SJSA1 (cell line): ENCODE measurements around the gene TTYH3. TPM values are rescaled to one million over a fixed set of nuclear protein-coding genes. Genes with fewer than 3 reads are reported as not detected.

ENCODE experiments used
- DNase-seq, 2 experiments: peaks; one replicate each; pipeline ENCODE4 v3.0.0-alpha.2; 2015 to 2020; ENCODE audit warnings: low spot score in 2 of 2, low read depth in 1 of 2
- H3K27ac ChIP-seq: fragments of 250-450 bp; sonication (Bioruptor Pico); 2 replicates; pipeline ENCODE4 v1.5.1; 2020; ENCODE audit warnings: mild to moderate bottlenecking, moderate library complexity
- H3K27me3 ChIP-seq: fragments of 250-450 bp; sonication (Bioruptor Pico); replicated peaks from 2 replicates; pipeline ENCODE4 v1.5.1; 2020; ENCODE audit warnings: mild to moderate bottlenecking, moderate library complexity
- H3K36me3 ChIP-seq: fragments of 250-450 bp; sonication (Bioruptor Pico); 2 replicates; pipeline ENCODE4 v1.5.1; 2020; ENCODE audit warnings: mild to moderate bottlenecking
- H3K4me1 ChIP-seq: fragments of 250-450 bp; sonication (Bioruptor Pico); replicated peaks from 2 replicates; pipeline ENCODE4 v1.6.1; 2021; ENCODE audit warnings: mild to moderate bottlenecking
- H3K4me3 ChIP-seq: fragments of 250-450 bp; sonication (Bioruptor Pico); 2 replicates; pipeline ENCODE4 v1.5.1; 2020; ENCODE audit warnings: mild to moderate bottlenecking
- H3K9me3 ChIP-seq: fragments of 250-450 bp; sonication (Bioruptor Pico); replicated peaks from 2 replicates; pipeline ENCODE4 v1.5.1; 2020; ENCODE audit warnings: mild to moderate bottlenecking
- total RNA-seq: library from RNA; depleted of rRNA; stranded (reverse); fragments of >200 nt; shearing (Covaris generic); gene quantifications from 2 replicates; pipeline ENCODE4 v1.2.3, GENCODE V29; 2014

TTYH3 gene
- total RNA-seq, 1 experiment from 2014 or later = 24.3 TPM

DNA sequence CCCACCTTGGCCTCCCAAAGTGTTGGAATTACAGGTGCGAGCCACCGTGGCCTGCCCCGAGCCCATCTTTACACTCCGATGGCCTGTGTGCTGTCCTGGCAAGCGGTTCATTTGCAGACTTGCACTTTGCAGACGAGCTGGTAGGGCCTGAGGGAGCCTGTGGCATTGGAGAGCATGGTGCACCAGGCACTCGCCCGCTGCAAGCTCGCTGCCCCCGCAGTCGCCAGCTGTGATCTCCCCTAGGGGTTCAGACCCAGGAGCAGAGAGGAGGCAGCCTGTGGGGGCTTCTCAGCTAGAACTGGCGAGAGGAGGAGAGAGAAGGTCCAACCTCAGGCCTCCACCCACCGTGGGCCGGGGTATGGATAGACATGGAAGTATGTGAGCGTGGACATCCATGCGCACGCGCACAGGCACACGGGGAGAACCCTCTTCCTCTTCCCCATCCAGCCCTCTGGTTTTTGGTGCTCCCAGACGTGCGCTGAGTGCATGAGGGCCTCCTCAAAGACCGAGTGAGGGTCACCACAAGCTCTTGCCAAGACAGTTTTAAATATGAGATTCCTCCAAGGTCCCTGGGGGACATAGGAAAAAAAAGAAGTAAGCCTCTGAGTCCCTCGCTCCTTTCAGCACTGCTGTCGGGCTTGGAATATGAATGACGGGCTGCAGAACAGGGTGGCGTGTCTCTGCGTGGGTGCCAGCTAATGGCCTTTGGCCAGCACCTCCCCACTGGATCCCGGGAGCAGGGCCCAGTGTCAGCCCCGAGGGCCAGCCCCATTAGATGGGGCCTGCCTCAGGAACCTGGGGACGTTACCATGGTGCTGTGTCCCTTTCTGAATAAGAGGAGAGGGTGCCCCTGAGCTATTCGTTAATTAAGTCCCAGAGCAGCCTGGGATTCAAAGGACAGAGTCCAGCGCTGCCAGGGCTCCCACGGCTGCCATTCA, 15.1 kb upstream of the TTYH3 start:
- H3K4me3 ChIP-seq = no peak overlapping the region
- H3K27ac ChIP-seq = no peak overlapping the region
- H3K27me3 ChIP-seq = no peaks in the 10 kb centered on the region
- H3K4me1 ChIP-seq = peaks cover 20% of the 10 kb centered on the region
- DNase-seq = no peak
- H3K9me3 ChIP-seq = no peaks in the 10 kb centered on the region
- no peaks in the 10 kb centered on the region for H3K36me3 ChIP-seq

DNA sequence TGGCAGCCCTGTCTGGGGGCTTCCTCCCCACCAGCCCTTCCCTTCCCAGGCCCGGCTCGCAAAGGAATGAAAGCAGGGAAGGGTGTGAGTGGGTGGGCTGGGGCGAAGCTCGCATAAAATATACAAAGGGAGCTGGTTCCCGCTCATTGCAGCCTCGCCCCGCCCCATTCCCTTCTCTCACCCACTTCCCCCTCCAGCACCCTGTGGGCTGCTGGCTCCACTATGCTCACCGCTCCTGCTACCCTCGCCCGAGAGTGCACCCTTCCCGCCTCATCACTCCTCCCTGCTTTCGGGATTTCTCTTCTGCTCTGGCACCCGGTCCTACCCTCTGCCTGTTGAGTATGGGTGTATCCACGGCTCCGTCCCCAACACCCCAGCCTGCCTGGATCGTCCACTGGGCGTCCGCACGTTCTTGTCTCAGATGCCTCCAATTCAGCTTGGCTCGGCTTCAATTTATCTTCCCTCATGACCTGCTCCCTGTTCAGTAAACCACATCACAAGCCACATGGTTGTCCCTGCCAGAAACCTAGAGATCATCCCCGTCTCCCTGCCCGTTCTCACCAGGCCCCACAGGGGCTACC, 14.4 kb upstream of the TTYH3 start:
- no peak for DNase-seq
- no peak overlapping the region for H3K4me3 ChIP-seq

DNA sequence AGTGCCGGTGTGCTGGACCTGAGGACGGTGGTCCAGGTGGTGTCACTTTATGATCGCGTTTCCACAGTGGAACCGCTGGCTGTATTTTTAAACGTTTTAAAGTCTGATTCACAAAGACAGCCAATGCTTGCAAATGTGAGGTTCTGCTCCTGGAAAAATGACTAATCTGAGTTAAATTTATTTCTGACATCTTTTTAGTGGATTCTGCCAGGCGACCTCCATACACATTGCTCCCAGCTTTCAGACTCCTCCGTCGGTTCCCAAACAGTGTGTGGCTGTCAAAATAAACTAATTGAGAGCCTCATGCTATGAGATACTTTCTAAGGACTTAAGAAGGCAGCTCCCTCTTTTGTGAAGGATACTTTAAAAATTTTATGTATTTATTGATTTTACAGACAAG, 12.7 kb upstream of the TTYH3 start:
- DNase-seq = no peak
- H3K4me3 ChIP-seq = no peak overlapping the region
- H3K36me3 ChIP-seq = no peaks in the 10 kb centered on the region
- peaks cover 24% of the 10 kb centered on the region for H3K4me1 ChIP-seq
- H3K27me3 ChIP-seq = no peaks in the 10 kb centered on the region
- no peak overlapping the region for H3K27ac ChIP-seq
- no peaks in the 10 kb centered on the region for H3K9me3 ChIP-seq

More for the DNA sequence above, 14.4 kb upstream of the TTYH3 start:
- Histone ChIP-seq H3K4me1 (peaks cover 24% of the 10 kb centered on the region), H3K36me3 (no peaks in the 10 kb centered on the region), H3K27me3 (no peaks in the 10 kb centered on the region), H3K9me3 (no peaks in the 10 kb centered on the region), H3K27ac (no peak overlapping the region)

DNA sequence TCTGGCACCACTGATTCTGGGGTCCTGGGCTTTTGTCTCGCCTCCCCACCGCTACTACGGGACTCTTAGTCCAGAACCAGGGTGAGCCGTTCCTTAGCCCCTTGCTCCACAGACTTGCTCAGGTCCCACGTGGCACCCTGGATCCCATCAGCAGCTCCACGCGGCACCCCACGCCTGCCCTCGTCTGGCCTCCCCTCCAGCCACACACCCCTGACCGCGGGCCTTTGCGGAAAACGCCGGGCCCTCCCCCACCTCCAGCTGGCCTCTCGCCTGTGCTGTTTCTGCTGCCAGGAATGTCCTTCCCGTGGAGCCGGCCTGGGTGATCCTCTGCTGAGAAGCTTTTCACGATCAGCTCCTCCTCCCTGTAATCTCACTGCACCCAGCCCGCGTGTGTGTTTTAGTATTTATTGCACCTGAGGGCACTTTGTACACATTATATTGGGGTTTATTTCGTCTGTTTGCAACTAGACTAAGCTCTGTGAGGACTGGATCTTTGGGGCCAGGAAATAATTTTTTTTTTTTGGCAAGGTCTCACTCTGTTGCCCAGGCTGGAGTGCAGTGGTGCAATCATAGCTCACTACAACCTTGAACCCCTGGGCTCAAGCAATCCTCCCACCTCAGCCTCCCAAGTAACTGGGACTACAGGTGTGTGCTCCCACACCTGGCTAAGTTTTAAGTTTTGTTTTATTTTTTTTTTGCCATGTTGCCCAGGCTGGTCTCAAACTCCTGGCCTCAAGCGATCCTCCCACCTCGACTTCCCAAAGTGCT, 10.5 kb upstream of the TTYH3 start:
- no peak overlapping the region for H3K4me3 ChIP-seq
- H3K27ac ChIP-seq = no peak overlapping the region
- DNase-seq = peak in 1 of 2 experiments; percentile 35
- H3K27me3 ChIP-seq = no peaks in the 10 kb centered on the region
- H3K36me3 ChIP-seq = no peaks in the 10 kb centered on the region
- H3K9me3 ChIP-seq = no peaks in the 10 kb centered on the region
- peaks cover 36% of the 10 kb centered on the region for H3K4me1 ChIP-seq

DNA sequence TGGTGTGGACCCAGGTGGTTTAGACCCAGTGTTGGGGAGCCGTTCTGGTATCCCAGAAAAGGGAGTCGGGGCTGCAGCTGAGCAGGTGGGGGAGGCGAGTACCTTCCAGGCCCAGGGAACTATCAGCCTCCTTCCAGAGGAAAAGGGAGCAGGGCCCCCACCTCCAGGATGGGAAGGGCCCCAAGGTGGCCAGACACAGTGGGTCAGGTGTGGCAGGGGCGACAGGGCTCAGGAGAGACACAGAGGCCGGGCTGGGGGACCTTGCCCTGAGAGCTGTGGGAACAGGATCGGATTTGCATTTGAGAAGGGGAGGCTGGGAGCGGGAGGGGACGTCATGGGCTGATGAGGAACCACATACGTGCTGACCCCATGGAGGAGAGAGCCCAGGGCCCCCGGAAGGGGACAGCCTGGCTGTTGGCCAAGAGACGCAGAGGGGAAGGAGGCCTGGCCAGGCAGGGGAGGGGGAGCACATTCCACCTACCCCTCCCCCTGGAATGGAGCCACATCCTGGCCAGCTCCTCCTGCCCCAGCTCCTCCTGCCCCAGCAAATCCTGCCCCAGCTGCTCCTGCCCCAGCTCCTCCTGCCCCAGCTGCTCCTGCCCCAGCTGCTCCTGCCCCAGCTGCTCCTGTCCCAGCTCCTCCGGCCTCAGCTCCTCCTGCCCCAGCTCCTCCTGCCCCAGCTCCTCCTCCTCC, 9.7 kb upstream of the TTYH3 start:
- H3K27ac ChIP-seq = no peak overlapping the region
- no peak overlapping the region for H3K4me3 ChIP-seq
- H3K9me3 ChIP-seq = no peaks in the 10 kb centered on the region
- DNase-seq = no peak
- no peaks in the 10 kb centered on the region for H3K36me3 ChIP-seq
- H3K4me1 ChIP-seq = peaks cover 44% of the 10 kb centered on the region
- no peaks in the 10 kb centered on the region for H3K27me3 ChIP-seq

DNA sequence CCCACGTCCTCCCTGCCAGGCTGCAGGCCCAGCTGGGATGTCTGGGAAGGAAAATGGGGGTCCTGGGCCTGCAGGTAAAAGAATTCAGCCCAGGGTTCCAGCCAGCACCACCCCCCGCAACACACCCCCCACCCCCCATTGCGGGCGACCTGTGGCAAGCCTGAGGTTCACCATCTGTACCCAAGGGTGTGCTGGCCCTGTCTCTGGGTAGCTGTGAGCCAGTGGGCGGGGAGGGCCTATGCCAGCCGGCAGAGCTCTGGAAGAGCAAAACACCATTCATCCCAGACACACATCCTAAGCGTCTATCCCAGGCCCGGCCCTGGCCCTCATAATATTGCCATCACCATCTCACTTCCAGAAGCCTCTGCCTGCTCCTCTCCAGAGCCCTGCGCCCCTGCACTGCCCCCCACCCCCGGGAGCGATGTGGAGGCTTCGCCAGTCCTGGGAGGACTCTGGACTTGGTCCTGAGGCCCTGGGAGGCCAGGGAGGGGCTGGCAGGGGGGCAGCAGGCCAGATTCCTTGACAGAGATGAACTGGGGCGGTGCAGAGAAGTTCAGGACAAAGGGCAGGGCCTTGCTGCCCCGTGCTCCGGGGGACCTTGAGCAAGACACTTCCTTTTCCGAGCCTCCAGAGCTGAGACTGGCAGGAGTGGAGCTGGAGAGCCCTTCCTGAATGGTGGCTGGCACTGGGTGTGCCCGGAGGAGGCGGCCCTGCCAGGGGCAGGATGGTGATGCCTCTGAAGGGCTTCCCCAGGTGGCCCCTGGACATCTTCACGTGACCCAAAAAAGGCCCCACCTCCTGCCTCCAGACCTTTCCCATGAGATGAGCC, 8.7 kb upstream of the TTYH3 start:
- H3K36me3 ChIP-seq = no peaks in the 10 kb centered on the region
- no peak overlapping the region for H3K27ac ChIP-seq
- no peak for DNase-seq
- H3K4me1 ChIP-seq = peaks cover 44% of the 10 kb centered on the region
- no peaks in the 10 kb centered on the region for H3K27me3 ChIP-seq
- H3K9me3 ChIP-seq = no peaks in the 10 kb centered on the region
- H3K4me3 ChIP-seq = no peak overlapping the region

DNA sequence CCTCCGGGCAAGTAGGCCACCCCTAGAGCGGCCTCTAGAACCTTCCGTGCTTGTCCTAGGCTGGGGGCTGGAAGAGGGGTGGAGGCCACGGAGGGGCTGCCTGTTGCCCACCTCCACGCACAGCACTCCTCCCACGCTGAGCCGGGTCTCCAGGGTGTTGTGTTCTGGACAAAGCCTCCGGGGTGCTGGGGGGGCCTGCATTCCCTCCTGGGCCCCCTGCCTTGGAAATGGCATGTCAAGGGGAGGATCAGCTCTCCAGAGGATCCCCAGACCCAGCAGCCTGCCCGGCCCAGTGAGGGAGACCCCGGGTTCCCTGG, 8.1 kb upstream of the TTYH3 start:
- Histone ChIP-seq H3K9me3 (no peaks in the 10 kb centered on the region), H3K36me3 (no peaks in the 10 kb centered on the region), H3K4me1 (peaks cover 41% of the 10 kb centered on the region), H3K27ac (no peak overlapping the region), H3K27me3 (no peaks in the 10 kb centered on the region), H3K4me3 (no peak overlapping the region)
- no peak for DNase-seq

DNA sequence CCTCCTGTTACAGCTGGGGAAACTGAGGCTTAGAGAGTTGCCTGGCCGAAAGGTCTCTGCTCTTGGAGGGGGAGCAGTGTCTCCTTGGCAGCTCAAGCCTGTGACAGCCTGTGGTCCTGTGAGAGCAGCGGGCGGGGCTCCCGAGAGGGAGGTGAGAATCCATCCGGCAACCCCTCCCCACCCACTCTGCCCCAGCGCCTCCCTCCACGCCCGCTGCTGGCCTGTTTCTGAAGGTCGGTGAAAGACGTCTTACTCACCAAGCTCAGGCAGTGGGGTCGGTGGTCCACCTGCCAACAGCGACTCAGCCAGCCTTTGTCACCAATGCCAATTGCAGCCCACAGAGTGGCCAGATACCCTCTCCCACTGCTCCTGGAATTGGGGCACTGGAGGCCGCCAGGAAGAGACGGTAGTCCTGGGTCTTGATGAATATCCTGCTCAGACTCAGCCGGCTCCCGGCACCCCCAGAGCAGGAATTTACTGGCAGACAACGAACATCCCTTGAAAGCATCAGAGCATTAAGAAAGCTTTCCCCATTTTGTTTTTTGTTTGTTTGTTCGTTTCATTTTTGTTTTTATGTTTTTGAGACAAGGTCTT, 7.4 kb upstream of the TTYH3 start:
- H3K36me3 ChIP-seq = no peaks in the 10 kb centered on the region

DNA sequence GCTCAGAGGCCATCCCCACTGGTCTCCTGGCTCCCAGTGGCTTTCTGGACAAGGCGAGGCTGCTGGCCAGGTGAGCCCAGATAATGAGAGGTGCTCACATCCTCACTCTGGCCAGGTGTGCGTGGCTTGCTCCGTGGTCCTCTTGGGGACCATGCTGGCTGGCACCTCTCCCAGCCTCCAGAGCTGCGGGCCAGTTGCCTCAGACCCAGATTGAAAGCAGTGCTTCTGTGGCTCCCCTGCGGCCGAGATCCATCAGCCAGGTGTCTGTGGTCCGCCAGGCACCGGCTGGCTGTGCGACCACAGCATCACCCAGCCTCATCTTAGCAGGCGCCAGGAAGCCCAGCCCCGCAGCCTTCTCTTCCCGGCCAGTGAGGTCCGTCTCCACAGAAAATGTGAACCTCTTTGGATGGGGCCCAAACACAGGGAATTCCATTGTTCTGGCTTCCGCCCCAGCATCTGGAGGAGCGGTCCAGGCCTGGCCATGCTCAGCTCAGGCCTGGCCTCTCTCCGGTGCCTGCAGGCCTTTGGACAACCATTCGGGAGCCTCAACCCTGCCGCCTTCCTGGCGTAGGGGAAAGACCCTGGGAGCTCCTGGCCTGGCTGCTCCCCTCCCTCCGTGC, 5.2 kb upstream of the TTYH3 start:
- H3K27me3 ChIP-seq = no peaks in the 10 kb centered on the region
- no peak for DNase-seq
- H3K36me3 ChIP-seq = no peaks in the 10 kb centered on the region
- H3K9me3 ChIP-seq = no peaks in the 10 kb centered on the region
- peaks cover 29% of the 10 kb centered on the region for H3K4me1 ChIP-seq
- H3K27ac ChIP-seq = peak overlapping the region; percentile 40
- H3K4me3 ChIP-seq = no peak overlapping the region

More for the DNA sequence above, 7.4 kb upstream of the TTYH3 start:
- H3K9me3 ChIP-seq = no peaks in the 10 kb centered on the region
- no peak for DNase-seq
- no peak overlapping the region for H3K4me3 ChIP-seq
- H3K27me3 ChIP-seq = no peaks in the 10 kb centered on the region
- H3K27ac ChIP-seq = peak overlapping the region; percentile 51
- H3K4me1 ChIP-seq = peaks cover 37% of the 10 kb centered on the region

DNA sequence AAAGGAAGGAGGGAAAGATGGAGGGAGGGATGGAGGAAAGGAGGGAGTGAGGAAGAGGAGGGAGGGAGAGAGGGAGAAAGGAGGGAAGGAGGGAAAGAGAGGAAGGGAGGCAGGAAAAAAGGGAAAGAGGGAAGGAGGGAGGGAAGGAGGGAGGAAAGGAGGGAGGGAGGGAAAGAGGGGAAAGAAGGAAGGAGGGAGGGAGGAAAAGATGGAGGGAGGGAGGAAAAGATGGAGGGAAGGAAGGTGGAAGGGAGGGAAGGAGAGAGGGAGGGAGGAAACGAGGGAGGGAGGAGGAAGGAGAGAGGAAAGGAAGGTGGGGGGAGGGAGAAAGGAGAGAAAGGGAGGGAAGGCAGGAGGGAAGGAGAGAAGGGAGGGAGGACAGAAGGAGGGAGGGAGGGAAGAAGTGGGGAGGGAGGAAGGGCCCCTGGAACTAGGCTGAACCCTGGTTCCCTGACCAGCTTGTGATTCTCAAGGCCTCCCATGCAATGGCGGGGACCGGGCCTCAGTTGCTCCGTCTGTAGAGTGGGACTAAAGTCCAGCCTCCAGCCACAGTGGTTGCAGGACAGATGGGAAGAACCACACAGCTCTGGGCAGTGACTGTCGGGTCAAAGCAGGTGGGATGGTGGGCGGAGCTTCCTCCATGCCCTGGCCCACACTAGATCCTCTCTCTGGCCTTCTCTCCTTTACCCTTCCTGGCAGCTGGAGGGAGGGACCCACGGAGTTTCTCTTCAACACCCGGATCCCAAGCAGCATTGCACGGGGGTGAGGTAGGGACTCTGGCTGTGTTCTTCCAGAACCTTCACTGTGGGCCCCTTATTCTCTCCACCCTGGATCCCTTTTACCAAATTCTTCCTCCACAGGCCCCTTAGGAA, 4.3 kb upstream of the TTYH3 start:
- H3K4me1 ChIP-seq = peaks cover 30% of the 10 kb centered on the region
- H3K9me3 ChIP-seq = no peaks in the 10 kb centered on the region
- no peak for DNase-seq
- H3K4me3 ChIP-seq = no peak overlapping the region
- no peaks in the 10 kb centered on the region for H3K27me3 ChIP-seq
- peaks cover under 1% of the 10 kb centered on the region for H3K36me3 ChIP-seq
- H3K27ac ChIP-seq = peak overlapping the region; percentile 40; the same call in 1 of the 2 replicates

DNA sequence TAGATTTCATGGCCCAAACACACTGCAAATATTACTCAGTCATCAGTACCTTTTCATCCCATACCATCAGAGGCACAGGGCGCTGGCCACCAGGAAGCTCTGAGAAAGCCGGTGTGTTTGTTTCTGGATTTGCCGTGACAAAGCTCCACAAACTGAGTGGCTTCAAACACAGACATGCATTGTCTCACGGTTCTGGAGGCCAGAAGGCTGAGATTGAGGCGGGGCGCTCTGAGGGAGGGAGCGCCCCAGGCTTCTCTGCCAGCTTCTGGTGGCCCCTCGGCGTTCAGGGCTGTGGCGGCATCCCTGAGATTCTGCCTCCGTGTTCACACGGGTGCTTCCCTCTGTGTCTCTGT, 3.7 kb upstream of the TTYH3 start:
- no peak overlapping the region for H3K27ac ChIP-seq

DNA sequence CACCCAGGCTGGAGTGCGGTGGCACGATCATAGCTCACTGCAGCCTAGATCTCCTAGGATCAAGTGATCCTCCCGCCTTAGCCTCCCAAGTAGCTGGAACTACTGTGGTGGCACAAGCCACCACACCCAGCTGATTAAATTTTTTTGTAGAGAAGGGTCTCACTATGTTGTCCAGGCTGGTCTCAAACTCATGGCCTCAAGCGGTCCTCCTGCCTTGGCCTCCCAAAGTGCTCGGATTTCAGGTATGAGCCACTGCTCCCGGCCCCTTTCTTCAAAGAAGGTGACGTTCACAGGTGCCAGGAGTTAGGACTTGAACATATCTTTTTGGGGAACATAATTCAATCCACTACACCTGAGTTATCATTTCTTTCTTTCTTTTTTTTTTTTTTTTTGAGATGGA, 2.9 kb upstream of the TTYH3 start:
- H3K36me3 ChIP-seq = peaks cover 10% of the 10 kb centered on the region
- no peaks in the 10 kb centered on the region for H3K27me3 ChIP-seq
- H3K4me1 ChIP-seq = peaks cover 44% of the 10 kb centered on the region
- H3K27ac ChIP-seq = no peak overlapping the region
- H3K9me3 ChIP-seq = no peaks in the 10 kb centered on the region
- DNase-seq = no peak
- no peak overlapping the region for H3K4me3 ChIP-seq

More for the DNA sequence above, 3.7 kb upstream of the TTYH3 start:
- H3K9me3 ChIP-seq = no peaks in the 10 kb centered on the region
- peaks cover 36% of the 10 kb centered on the region for H3K4me1 ChIP-seq
- H3K36me3 ChIP-seq = peaks cover 4% of the 10 kb centered on the region
- no peak for DNase-seq
- H3K27me3 ChIP-seq = no peaks in the 10 kb centered on the region
- no peak overlapping the region for H3K4me3 ChIP-seq
